ENCODE results near the gene AQP7. TPM values are rescaled to one million over a fixed set of nuclear protein-coding genes. Genes with fewer than 3 reads are reported as not detected.
"Not testable (repeated sequence)": the region's sequence is repeated elsewhere in the genome, so short reads cannot be mapped to it uniquely, and the experiment has no call there.

The AQP7 gene
- total and polyA plus RNA-seq, 9 of the 15 experiments (the other 6 are each of a cell fraction or from before 2014, with no cell fraction given): 0.04 to 0.53 (median 0.07) TPM; not detected in 4

DNA sequence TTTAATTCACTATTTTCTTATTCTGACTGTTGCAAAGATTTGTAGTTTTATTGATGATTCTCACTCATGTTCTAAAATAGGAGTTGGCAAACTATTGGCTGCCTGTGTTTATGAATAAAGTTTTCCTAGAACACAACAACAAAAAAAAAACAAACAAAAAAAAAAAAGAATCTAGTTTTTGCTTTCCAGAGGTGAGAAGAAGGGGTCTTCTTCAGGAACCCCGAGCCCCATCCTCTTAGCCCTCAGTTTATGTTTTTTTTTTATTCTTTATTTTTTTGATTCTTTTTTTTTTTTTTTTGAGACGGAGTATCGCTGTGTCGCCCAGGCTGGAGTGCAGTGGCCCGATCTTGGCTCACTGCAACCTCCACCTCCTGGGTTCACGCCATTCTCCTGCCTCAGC is 22.1 kb upstream of the AQP7 start:
- H4K20me1 ChIP-seq (replicated peaks; ENCODE audit: control insufficient read depth, insufficient read depth, low read length); BruUV-seq (replicated peaks); H3K4me2 ChIP-seq (ENCODE audit: insufficient read depth, low read length); in situ Hi-C loops (cut with MboI); H3K79me2 ChIP-seq (ENCODE audit: control insufficient read depth, insufficient read depth, low read length); intact Hi-C loops (cut with micrococcal nuclease); FAIRE-seq; H3K27ac ChIP-seq (ENCODE audit: extremely low read depth, low read depth, low read length); H2AFZ ChIP-seq (ENCODE audit: low read depth, low read length); H3K36me3 ChIP-seq (ENCODE audit: control insufficient read depth, insufficient read depth, low read length); DNase-seq (ENCODE audit: extremely low read depth in 1 of 4, low spot score in 3 of 4); CTCF ChIA-PET (ENCODE audit: low intra/inter-chr PET ratio); H3K9ac ChIP-seq (ENCODE audit: insufficient read depth in 1 of 2, low read depth in 2 of 2, low read length in 2 of 2); ATAC-seq; H3K27me3 ChIP-seq (ENCODE audit: control insufficient read depth in 2 of 2, insufficient read depth in 2 of 2, low read length in 2 of 2); H3K4me3 ChIP-seq; H3K9me3 ChIP-seq (replicated peaks; ENCODE audit: control insufficient read depth, insufficient read depth, low read depth, low read length); H3K9me1 ChIP-seq (ENCODE audit: control insufficient read depth, insufficient read depth, low read length); POLR2A ChIA-PET: not testable (repeated sequence)
- 75% methylated on average over 1 of the region's 6 CpGs for WGBS (ENCODE audit: insufficient coverage, low coverage, missing lambda C conversion rate)
- TF ChIP-seq, protein P1, sequence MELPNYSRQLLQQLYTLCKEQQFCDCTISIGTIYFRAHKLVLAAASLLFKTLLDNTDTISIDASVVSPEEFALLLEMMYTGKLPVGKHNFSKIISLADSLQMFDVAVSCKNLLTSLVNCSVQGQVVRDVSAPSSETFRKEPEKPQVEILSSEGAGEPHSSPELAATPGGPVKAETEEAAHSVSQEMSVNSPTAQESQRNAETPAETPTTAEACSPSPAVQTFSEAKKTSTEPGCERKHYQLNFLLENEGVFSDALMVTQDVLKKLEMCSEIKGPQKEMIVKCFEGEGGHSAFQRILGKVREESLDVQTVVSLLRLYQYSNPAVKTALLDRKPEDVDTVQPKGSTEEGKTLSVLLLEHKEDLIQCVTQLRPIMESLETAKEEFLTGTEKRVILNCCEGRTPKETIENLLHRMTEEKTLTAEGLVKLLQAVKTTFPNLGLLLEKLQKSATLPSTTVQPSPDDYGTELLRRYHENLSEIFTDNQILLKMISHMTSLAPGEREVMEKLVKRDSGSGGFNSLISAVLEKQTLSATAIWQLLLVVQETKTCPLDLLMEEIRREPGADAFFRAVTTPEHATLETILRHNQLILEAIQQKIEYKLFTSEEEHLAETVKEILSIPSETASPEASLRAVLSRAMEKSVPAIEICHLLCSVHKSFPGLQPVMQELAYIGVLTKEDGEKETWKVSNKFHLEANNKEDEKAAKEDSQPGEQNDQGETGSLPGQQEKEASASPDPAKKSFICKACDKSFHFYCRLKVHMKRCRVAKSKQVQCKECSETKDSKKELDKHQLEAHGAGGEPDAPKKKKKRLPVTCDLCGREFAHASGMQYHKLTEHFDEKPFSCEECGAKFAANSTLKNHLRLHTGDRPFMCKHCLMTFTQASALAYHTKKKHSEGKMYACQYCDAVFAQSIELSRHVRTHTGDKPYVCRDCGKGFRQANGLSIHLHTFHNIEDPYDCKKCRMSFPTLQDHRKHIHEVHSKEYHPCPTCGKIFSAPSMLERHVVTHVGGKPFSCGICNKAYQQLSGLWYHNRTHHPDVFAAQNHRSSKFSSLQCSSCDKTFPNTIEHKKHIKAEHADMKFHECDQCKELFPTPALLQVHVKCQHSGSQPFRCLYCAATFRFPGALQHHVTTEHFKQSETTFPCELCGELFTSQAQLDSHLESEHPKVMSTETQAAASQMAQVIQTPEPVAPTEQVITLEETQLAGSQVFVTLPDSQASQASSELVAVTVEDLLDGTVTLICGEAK (IDR thresholded peaks at IDR 0.05): peak; percentile 87
- TF ChIP-seq, protein P1 (CRISPR knock-in tag; IDR thresholded peaks at IDR 0.05): peak; percentile 58
- peak; percentile 84 for TF ChIP-seq ZNF384 (IDR thresholded peaks at IDR 0.05; ENCODE audit: low read depth, low read length)
- peaks cover 11 to 14% of the 10 kb centered on the region in 2 experiments; a peak in 4 of 5 replicates for H3K4me1 ChIP-seq (replicated peaks in 1 of 2; ENCODE audit: control insufficient read depth in 2 of 2, insufficient read depth in 2 of 2, low read length in 2 of 2)

DNA sequence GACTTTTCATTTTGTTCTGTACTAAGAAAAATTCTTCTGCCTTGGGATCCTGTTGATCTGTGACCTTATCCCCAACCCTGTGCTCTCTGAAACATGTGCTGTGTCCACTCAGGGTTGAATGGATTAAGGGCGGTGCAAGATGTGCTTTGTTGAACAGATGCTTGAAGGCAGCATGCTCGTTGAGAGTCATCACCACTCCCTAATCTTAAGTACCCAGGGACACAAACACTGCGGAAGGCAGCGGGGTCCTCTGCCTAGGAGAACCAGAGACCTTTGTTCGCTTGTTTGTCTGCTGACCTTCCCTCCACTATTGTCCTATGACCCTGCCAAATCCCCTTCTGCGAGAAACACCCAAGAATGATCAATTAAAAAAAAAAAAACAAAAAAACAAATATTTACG is 21.7 kb upstream of the AQP7 start:
- peaks cover 11 to 14% of the 10 kb centered on the region in 2 experiments; a peak in 4 of 5 replicates for H3K4me1 ChIP-seq (replicated peaks in 1 of 2; ENCODE audit: control insufficient read depth in 2 of 2, insufficient read depth in 2 of 2, low read length in 2 of 2)
- in situ Hi-C loops (cut with MboI); H3K79me2 ChIP-seq (ENCODE audit: control insufficient read depth, insufficient read depth, low read length); H3K9me3 ChIP-seq (replicated peaks; ENCODE audit: control insufficient read depth, insufficient read depth, low read depth, low read length); H2AFZ ChIP-seq (ENCODE audit: low read depth, low read length); H3K9ac ChIP-seq (ENCODE audit: insufficient read depth in 1 of 2, low read depth in 2 of 2, low read length in 2 of 2); H4K20me1 ChIP-seq (replicated peaks; ENCODE audit: control insufficient read depth, insufficient read depth, low read length); BruUV-seq (replicated peaks); POLR2A ChIA-PET; H3K4me2 ChIP-seq (ENCODE audit: insufficient read depth, low read length); H3K36me3 ChIP-seq (ENCODE audit: control insufficient read depth, insufficient read depth, low read length); CTCF ChIA-PET (ENCODE audit: low intra/inter-chr PET ratio); H3K4me3 ChIP-seq; intact Hi-C loops (cut with micrococcal nuclease); H3K27me3 ChIP-seq (ENCODE audit: control insufficient read depth in 2 of 2, insufficient read depth in 2 of 2, low read length in 2 of 2); DNase-seq (ENCODE audit: extremely low read depth in 1 of 4, low spot score in 3 of 4); FAIRE-seq; H3K9me1 ChIP-seq (ENCODE audit: control insufficient read depth, insufficient read depth, low read length); H3K27ac ChIP-seq (ENCODE audit: extremely low read depth, low read depth, low read length); ATAC-seq: not testable (repeated sequence)
- 65% methylated on average over 4 of the region's 7 CpGs for WGBS (ENCODE audit: insufficient coverage, low coverage, missing lambda C conversion rate)
